ENCODE data around the gene HBA2. TPM values are rescaled to one million over a fixed set of nuclear protein-coding genes. Genes with fewer than 3 reads are reported as not detected.
"Not testable (repeated sequence)": the region's sequence is repeated elsewhere in the genome, so short reads cannot be mapped to it uniquely, and the experiment has no call there.

Gene HBA2
- polyA plus RNA-seq, 3 donors = 754 to 948 (median 905) TPM

- DNase-seq (ENCODE audit: low read depth in 3 of 3, low spot score in 2 of 3) = no peak
Measured at GRCh38 chr16:154217-155030, 18.3 kb upstream of the HBA2 start.

DNA sequence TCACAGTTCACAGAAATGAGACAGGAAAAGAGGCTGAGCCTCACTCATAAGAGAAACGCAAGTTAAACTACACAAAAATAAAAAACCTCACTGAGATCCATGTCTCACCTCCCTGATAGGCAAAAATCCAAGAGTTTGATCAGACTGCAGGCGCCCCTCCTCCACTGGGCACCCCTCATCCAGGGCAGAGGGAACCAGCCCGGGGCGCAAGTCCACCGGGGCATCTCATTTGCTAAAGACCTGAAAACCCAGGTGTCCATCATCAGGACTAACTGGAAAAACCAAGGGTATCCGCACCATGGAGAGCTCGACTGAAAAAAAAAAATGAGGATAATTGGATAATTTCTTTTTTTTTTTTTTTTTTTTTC lies 17.7 kb upstream of the HBA2 start:
- no peak for DNase-seq (ENCODE audit: low read depth in 3 of 3, low spot score in 2 of 3)

GRCh38 chr16:159136-159849 lies 13.4 kb upstream of the HBA2 start:
- DNase-seq (ENCODE audit: low read depth in 3 of 3, low spot score in 2 of 3) = no peak

GRCh38 chr16:160242-160641 lies 12.4 kb upstream of the HBA2 start:
- not testable (repeated sequence) for DNase-seq (ENCODE audit: low read depth in 3 of 3, low spot score in 2 of 3)

DNA sequence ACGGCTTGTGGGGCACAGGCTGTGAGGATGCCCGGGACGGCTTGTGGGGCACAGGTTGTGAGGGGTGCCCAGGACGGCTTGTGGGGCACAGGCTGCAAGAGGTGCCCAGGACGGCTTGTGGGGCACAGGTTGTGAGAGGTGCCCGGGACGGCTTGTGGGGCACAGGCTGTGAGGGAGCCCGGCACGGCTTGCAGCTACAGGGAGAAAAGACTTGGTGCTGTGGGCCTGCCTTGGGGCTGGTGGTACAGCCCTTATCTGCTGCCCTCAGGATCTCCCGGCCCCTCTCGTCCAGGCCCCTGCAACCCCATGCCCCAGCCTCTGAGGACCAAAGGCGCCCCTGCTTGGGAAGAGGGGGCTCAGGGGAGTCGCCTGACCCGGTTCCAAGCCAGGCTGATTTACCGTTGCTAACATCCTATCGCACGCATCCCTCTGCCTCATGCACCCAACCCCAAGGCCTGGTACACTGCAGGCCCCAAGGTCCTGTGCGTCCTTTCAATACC lies 11.9 kb upstream of the HBA2 start:
- no peak for DNase-seq (ENCODE audit: low read depth in 3 of 3, low spot score in 2 of 3)

GRCh38 chr16:162271-162991 lies 10.2 kb upstream of the HBA2 start:
- no peak for DNase-seq (ENCODE audit: low read depth in 3 of 3, low spot score in 2 of 3)

DNA sequence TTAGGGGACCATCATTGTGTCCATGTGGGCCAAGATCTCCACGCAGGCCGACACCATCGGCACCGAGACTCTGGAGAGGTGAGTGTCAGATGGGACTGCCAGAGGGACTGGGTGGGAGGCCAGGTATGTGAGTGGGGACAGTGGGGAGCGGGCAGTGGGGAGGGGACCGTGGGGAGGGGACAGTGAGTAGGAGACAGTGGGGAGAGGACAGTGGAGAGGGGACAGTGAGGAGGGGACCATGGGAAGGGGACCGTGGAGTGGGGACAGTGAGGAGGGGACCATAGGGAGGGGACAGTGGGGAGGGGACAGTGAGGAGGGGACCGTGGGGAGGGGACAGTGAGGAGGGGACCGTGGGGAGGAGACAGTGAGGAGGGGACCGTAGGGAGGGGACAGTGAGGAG lies 9.5 kb upstream of the HBA2 start:
- DNase-seq (ENCODE audit: low read depth in 3 of 3, low spot score in 2 of 3) = not testable (repeated sequence)

DNA sequence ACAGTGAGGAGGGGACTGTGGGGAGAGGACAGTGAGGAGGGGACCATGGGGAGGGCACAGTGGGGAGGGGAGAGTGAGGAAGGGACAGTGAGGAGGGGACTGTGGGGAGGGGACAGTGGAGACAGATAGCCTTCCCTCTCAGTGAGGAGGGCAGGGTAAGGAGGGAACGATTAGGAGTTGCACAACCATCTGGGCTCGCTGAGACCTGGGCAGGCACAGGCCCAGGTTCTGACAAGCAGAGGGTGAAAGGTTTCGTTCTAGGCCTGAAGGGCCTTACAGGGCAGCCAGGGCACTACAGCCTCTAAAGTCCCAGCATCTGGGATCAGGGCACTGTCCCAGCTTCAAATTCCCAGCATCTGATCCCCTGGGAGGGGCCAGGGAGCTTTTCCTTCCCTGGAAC lies 9.0 kb upstream of the HBA2 start:
- not testable (repeated sequence) for DNase-seq (ENCODE audit: low read depth in 3 of 3, low spot score in 2 of 3)

- DNase-seq (ENCODE audit: low read depth in 3 of 3, low spot score in 2 of 3) = not testable (repeated sequence)
Measured at GRCh38 chr16:164134-164823, 8.4 kb upstream of the HBA2 start.

- DNase-seq (ENCODE audit: low read depth in 3 of 3, low spot score in 2 of 3) = no peak
Measured at GRCh38 chr16:164827-165538, 7.7 kb upstream of the HBA2 start.

- DNase-seq (ENCODE audit: low read depth in 3 of 3, low spot score in 2 of 3) = no peak
Measured at GRCh38 chr16:165539-166374, 6.9 kb upstream of the HBA2 start, which contains the start of gene HBM. Gene HBM (plus strand): TSS chr16:165978. CDS start chr16:165998, 20 bp downstream.

- no peak for DNase-seq (ENCODE audit: low read depth in 3 of 3, low spot score in 2 of 3)
Measured at GRCh38 chr16:166375-167121, 6.1 kb upstream of the HBA2 start.

- no peak for DNase-seq (ENCODE audit: low read depth in 3 of 3, low spot score in 2 of 3)
Measured at GRCh38 chr16:167122-167690, 5.5 kb upstream of the HBA2 start.

- no peak for DNase-seq (ENCODE audit: low read depth in 3 of 3, low spot score in 2 of 3)
Measured at GRCh38 chr16:168424-168823, 4.3 kb upstream of the HBA2 start.

DNA sequence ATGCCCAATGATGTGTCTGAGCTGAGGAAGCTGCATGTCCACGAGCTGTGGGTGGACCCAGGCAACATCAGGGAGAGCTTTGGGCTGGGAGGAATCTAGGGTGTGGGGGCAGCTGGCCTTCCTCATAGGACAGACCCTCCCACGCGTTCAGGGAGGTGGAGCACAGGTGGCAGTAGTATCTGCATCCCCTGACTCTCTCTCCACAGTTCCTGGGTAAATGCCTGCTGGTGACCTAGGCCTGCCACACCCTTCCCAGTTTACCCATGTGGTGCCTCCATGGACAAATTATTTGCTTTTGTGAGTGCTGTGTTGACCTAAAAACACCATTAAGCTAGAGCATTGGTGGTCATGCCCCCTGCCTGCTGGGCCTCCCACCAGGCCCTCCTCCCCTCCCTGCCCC lies 3.7 kb upstream of the HBA2 start:
- no peak for DNase-seq (ENCODE audit: low read depth in 3 of 3, low spot score in 2 of 3)

DNA sequence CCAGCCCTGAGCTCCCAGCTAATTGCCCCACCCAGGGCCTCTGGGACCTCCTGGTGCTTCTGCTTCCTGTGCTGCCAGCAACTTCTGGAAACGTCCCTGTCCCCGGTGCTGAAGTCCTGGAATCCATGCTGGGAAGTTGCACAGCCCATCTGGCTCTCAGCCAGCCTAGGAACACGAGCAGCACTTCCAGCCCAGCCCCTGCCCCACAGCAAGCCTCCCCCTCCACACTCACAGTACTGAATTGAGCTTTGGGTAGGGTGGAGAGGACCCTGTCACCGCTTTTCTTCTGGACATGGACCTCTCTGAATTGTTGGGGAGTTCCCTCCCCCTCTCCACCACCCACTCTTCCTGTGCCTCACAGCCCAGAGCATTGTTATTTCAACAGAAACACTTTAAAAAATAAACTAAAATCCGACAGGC lies 2.6 kb upstream of the HBA2 start:
- not testable (repeated sequence) for DNase-seq (ENCODE audit: low read depth in 3 of 3, low spot score in 2 of 3)

DNA sequence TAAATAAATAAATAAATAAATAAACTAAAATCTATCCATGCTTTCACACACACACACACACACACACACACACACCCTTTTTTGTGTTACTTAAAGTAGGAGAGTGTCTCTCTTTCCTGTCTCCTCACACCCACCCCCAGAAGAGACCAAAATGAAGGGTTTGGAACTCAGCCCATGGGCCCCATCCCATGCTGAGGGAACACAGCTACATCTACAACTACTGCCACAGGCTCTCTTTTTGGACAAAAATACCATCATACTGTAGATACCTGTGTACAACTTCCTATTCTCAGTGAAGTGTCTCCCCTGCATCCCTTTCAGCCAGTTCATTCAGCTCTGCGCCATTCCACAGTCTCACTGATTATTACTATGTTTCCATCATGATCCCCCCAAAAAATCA lies 1.9 kb upstream of the HBA2 start:
- no peak for DNase-seq (ENCODE audit: low read depth in 3 of 3, low spot score in 2 of 3)
